Stimulated activated naive B cell treated with anti-CD40 and anti-IgM and Interleukin-4, amounts not matched to agents 10 μg/mL and 1 μg/mL and 100 μg/mL, for 72 hours (primary cell): Measurements from ENCODE around the gene PSG2.
"Not testable (repeated sequence)": the region's sequence is repeated elsewhere in the genome, so short reads cannot be mapped to it uniquely, and the experiment has no call there.

ENCODE experiments used
- ATAC-seq, 2 donors: fragments of 150-1000 bp; cut with Tn5 transposase; replicated peaks; 2 replicates each; pipeline ENCODE4 v1.10.0; 2021; ENCODE audit warnings: moderate library complexity in 1 of 2
- DNase-seq: peaks from one replicate; pipeline ENCODE4 v3.0.0; 2021
- H3K27ac Mint-ChIP-seq: one replicate; pipeline ENCODE4 v1.8.0; 2022; ENCODE audit warnings: mild to moderate bottlenecking, mixed read lengths
- H3K27me3 Mint-ChIP-seq, 2 donors: one replicate each; pipeline ENCODE4 v1.8.0; 2022; ENCODE audit warnings: mixed read lengths in 2 of 2
- H3K36me3 Mint-ChIP-seq, 2 donors: one replicate each; pipeline ENCODE4 v1.8.0; 2022; ENCODE audit warnings: mixed read lengths in 2 of 2, mild to moderate bottlenecking in 1 of 2
- H3K4me1 Mint-ChIP-seq, 2 donors: one replicate each; pipeline ENCODE4 v1.8.0; 2022; ENCODE audit warnings: mixed read lengths in 2 of 2, mild to moderate bottlenecking in 1 of 2
- H3K4me3 Mint-ChIP-seq, 2 donors: one replicate each; pipeline ENCODE4 v1.8.0; 2022; ENCODE audit warnings: mild to moderate bottlenecking in 2 of 2, mixed read lengths in 2 of 2, moderate library complexity in 1 of 2
- H3K9me3 Mint-ChIP-seq, 2 donors: one replicate each; pipeline ENCODE4 v1.8.0; 2022; ENCODE audit warnings: mixed read lengths in 2 of 2, mild to moderate bottlenecking in 1 of 2

The PSG2 gene

GRCh38 chr19:43046578-43046977, 35.9 kb downstream of the PSG2 start:
- H3K4me3 Mint-ChIP-seq, H3K36me3 Mint-ChIP-seq, H3K27ac Mint-ChIP-seq, DNase-seq, H3K4me1 Mint-ChIP-seq, ATAC-seq, H3K9me3 Mint-ChIP-seq: not testable (repeated sequence)
- H3K27me3 Mint-ChIP-seq: peaks cover 5 to 23% of the 10 kb centered on the region in 2 donors

GRCh38 chr19:43043492-43044180, 38.9 kb downstream of the PSG2 start:
- H3K27me3 Mint-ChIP-seq: peaks cover 10 to 19% of the 10 kb centered on the region in 2 donors
- H3K36me3 Mint-ChIP-seq, H3K9me3 Mint-ChIP-seq, ATAC-seq, DNase-seq, H3K27ac Mint-ChIP-seq, H3K4me1 Mint-ChIP-seq, H3K4me3 Mint-ChIP-seq: not testable (repeated sequence)

GRCh38 chr19:43031645-43032044, 50.9 kb downstream of the PSG2 start:
- H3K27ac Mint-ChIP-seq: not testable (repeated sequence)

GRCh38 chr19:43028866-43029265, 53.6 kb downstream of the PSG2 start:
- no peak for ATAC-seq
- Mint-ChIP-seq H3K4me3 (no peak overlapping the region), H3K9me3 (no peaks in the 10 kb centered on the region), H3K36me3 (no peaks in the 10 kb centered on the region), H3K4me1 (no peaks in the 10 kb centered on the region), H3K27ac (no peak overlapping the region), H3K27me3 (peaks cover 33 to 35% of the 10 kb centered on the region in 2 donors)
- DNase-seq: no peak

More at GRCh38 chr19:43031645-43032044, 50.9 kb downstream of the PSG2 start:
- H3K27me3 Mint-ChIP-seq: peaks cover 33 to 38% of the 10 kb centered on the region in 2 donors
- H3K4me3 Mint-ChIP-seq, H3K9me3 Mint-ChIP-seq, ATAC-seq, H3K4me1 Mint-ChIP-seq, H3K36me3 Mint-ChIP-seq, DNase-seq: not testable (repeated sequence)

GRCh38 chr19:43027985-43028384, 54.5 kb downstream of the PSG2 start:
- not testable (repeated sequence) for H3K4me3 Mint-ChIP-seq, ATAC-seq, H3K4me1 Mint-ChIP-seq

GRCh38 chr19:43027061-43027460, 55.4 kb downstream of the PSG2 start:
- not testable (repeated sequence) for DNase-seq, H3K4me3 Mint-ChIP-seq, H3K9me3 Mint-ChIP-seq, ATAC-seq, H3K36me3 Mint-ChIP-seq, H3K4me1 Mint-ChIP-seq, H3K27ac Mint-ChIP-seq
- peaks cover 31 to 33% of the 10 kb centered on the region in 2 donors for H3K27me3 Mint-ChIP-seq

More at GRCh38 chr19:43027985-43028384, 54.5 kb downstream of the PSG2 start:
- H3K36me3 Mint-ChIP-seq, H3K9me3 Mint-ChIP-seq, H3K27ac Mint-ChIP-seq, DNase-seq: not testable (repeated sequence)
- peaks cover 33 to 35% of the 10 kb centered on the region in 2 donors for H3K27me3 Mint-ChIP-seq

GRCh38 chr19:43026369-43026768, 56.1 kb downstream of the PSG2 start, which contains the start of gene PSG11:
PSG11 (minus strand) TSS chr19:43026469; CDS start chr19:43026372, 97 bp downstream.
- not testable (repeated sequence) for H3K4me1 Mint-ChIP-seq, H3K36me3 Mint-ChIP-seq, H3K4me3 Mint-ChIP-seq, H3K9me3 Mint-ChIP-seq, H3K27ac Mint-ChIP-seq, DNase-seq, ATAC-seq
- peaks cover 29 to 30% of the 10 kb centered on the region in 2 donors for H3K27me3 Mint-ChIP-seq

GRCh38 chr19:43022098-43022497, 60.4 kb downstream of the PSG2 start:
- not testable (repeated sequence) for ATAC-seq, H3K4me1 Mint-ChIP-seq, DNase-seq, H3K4me3 Mint-ChIP-seq, H3K27ac Mint-ChIP-seq, H3K9me3 Mint-ChIP-seq, H3K36me3 Mint-ChIP-seq
- peaks cover 10 to 12% of the 10 kb centered on the region in 2 donors for H3K27me3 Mint-ChIP-seq

- not testable (repeated sequence) for ATAC-seq, H3K4me3 Mint-ChIP-seq, H3K27me3 Mint-ChIP-seq, DNase-seq, H3K36me3 Mint-ChIP-seq, H3K4me1 Mint-ChIP-seq, H3K9me3 Mint-ChIP-seq, H3K27ac Mint-ChIP-seq
These were observed 60.9 kb downstream of the PSG2 start for GRCh38 chr19:43021629-43022028.

- H3K9me3 Mint-ChIP-seq, ATAC-seq, H3K27me3 Mint-ChIP-seq, H3K36me3 Mint-ChIP-seq, H3K4me3 Mint-ChIP-seq, H3K4me1 Mint-ChIP-seq, H3K27ac Mint-ChIP-seq, DNase-seq: not testable (repeated sequence)
These were observed 62.9 kb downstream of the PSG2 start for GRCh38 chr19:43019588-43019987.
